H1 (cell line): ENCODE data around the gene SNURF. TPM values are rescaled to one million over a fixed set of nuclear protein-coding genes. Genes with fewer than 3 reads are reported as not detected.

Experiments used
- ATF2 ChIP-seq: IDR thresholded peaks from 2 replicates; pipeline ENCODE4 v1.6.1; 2012; ENCODE audit warnings: low read length, inconsistent platforms
- BACH1 ChIP-seq: IDR thresholded peaks from 2 replicates; pipeline ENCODE4 v1.6.1; 2012; ENCODE audit warnings: low read length, improper control_type of control experiment
- CHD7 ChIP-seq: fragments of 300-600 bp; sonication (generic); IDR thresholded peaks from 2 replicates; pipeline ENCODE4 v1.7.1; 2012; ENCODE audit warnings: low read length, moderate library complexity, mild to moderate bottlenecking, inconsistent platforms; ENCODE audit not compliant: insufficient replicate concordance
- HDAC2 ChIP-seq, 2 experiments: fragments of 300-600 bp in 1 of 2; sonication (generic) in 1 of 2; IDR thresholded peaks; 2 replicates each; pipeline ENCODE4 v1.6.1; 2011 to 2012; ENCODE audit warnings: low read depth in 2 of 2, low read length in 2 of 2, mild to moderate bottlenecking in 2 of 2, moderate library complexity in 2 of 2, borderline replicate concordance in 1 of 2, inconsistent platforms in 1 of 2
- POLR2AphosphoS5 ChIP-seq: IDR thresholded peaks from 2 replicates; pipeline ENCODE4 v1.6.1; 2011; ENCODE audit warnings: low read depth, low read length
- SAP30 ChIP-seq: fragments of 300-600 bp; sonication (generic); IDR thresholded peaks from 2 replicates; pipeline ENCODE4 v1.7.1; 2012; ENCODE audit warnings: low read length, moderate library complexity, mild to moderate bottlenecking, inconsistent platforms; ENCODE audit not compliant: insufficient read depth, insufficient replicate concordance
- SIRT6 ChIP-seq: IDR thresholded peaks from one replicate; pipeline ENCODE4 v1.7.1; 2012; ENCODE audit warnings: low read length, inconsistent platforms
- SUZ12 ChIP-seq: fragments of 200-600 bp; sonication (generic); IDR thresholded peaks from 2 replicates; pipeline ENCODE4 v1.6.1; 2012; ENCODE audit warnings: mild to moderate bottlenecking, inconsistent platforms, low read length, moderate library complexity, mixed read lengths
- polyA plus RNA-seq, 7 experiments: library from polyadenylated mRNA; depleted of rRNA in 3 of 7; stranded (reverse) in 5 of 7; unstranded in 2 of 7; fragments of >200 nt in 5 of 7; fragments of 200-250 nt in 2 of 7; gene quantifications; 1 replicate in 5 of 7; 2 replicates in 1 of 7; 4 replicates in 1 of 7; pipeline versions ENCODE4 v1.2.1 to v1.2.3, GENCODE V29; 2011 to 2013; ENCODE audit warnings: missing spikeins in 2 of 7, mixed read lengths in 2 of 7
- total RNA-seq: library from RNA; stranded (reverse); fragmentation: NEBNext Ultra II Directional; extraction: Animal tissue kit (Norgen Biotek cat#: 25700); gene quantifications from 2 replicates; pipeline ENCODE4 v1.2.1, GENCODE V29; 2021

SNURF gene
- total and polyA plus RNA-seq, 2 of the 8 experiments (the other 6 are each of a cell fraction or from before 2014, with no cell fraction given): 9.9 to 76.5 TPM

GRCh38 chr15:24940236-24940635, 14.6 kb upstream of the SNURF start (continued):
- TF ChIP-seq CHD7: no peak
- TF ChIP-seq SUZ12: no peak
- no peak for TF ChIP-seq SAP30
- TF ChIP-seq SIRT6: no peak
- no peak for TF ChIP-seq ATF2
- TF ChIP-seq POLR2AphosphoS5: no peak
- no peak for TF ChIP-seq HDAC2 (IDR thresholded peaks at IDR 0.05; ENCODE audit: borderline replicate concordance in 1 of 2, low read depth in 2 of 2, low read length in 2 of 2)
- no peak for TF ChIP-seq BACH1
